Ectodermal cell (in vitro differentiated cells): ENCODE results near the gene TMEM269.

Source experiments
- H3K27ac ChIP-seq: 2 replicates; pipeline ENCODE4 v1.7.0; 2013; ENCODE audit warnings: mild to moderate bottlenecking, low read depth, low read length; ENCODE audit not compliant: insufficient read depth, poor library complexity, severe bottlenecking
- H3K27me3 ChIP-seq: 2 replicates; pipeline ENCODE4 v1.7.0; 2013; ENCODE audit warnings: mild to moderate bottlenecking, low read length; ENCODE audit not compliant: insufficient read depth, control insufficient read depth, poor library complexity, severe bottlenecking
- H3K36me3 ChIP-seq: one replicate; pipeline ENCODE4 v1.7.0; 2013; ENCODE audit warnings: low read length; ENCODE audit not compliant: control insufficient read depth, insufficient read depth
- H3K4me1 ChIP-seq: one replicate; pipeline ENCODE4 v1.7.0; 2013; ENCODE audit warnings: low read length; ENCODE audit not compliant: control insufficient read depth, insufficient read depth
- H3K4me3 ChIP-seq: 2 replicates; pipeline ENCODE4 v1.7.0; 2013; ENCODE audit warnings: low read depth, low read length, control low read depth; ENCODE audit not compliant: insufficient read depth
- H3K9me3 ChIP-seq: 2 replicates; pipeline ENCODE4 v1.7.0; 2013; ENCODE audit warnings: mild to moderate bottlenecking, low read length, moderate library complexity; ENCODE audit not compliant: control insufficient read depth
- WGBS, 2 experiments: methylation state at CpG; one replicate each; pipeline ENCODE4 v1.1.7; 2013; ENCODE audit warnings: missing lambda C conversion rate in 2 of 2; 5-methylcytosine and 5-hydroxymethylcytosine counted together

TMEM269 gene

DNA sequence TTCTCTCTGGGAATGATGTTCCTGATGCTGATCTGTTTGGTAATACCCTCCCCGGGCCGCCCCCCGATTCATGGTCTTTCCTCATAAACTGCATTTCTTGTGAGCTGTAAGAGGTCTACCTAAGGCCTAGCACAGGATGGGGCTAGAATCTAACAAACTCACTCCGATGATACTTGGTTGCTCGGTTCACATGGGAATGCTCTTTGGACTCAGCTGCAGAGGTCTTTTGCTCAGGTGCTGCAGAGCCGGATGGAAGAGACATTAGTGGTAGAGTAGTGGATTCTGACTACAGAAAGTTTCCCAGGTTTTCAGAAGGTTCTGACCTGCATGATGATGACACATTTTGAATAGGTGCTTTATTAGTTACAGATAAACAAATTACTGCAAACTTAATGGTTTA, 8.3 kb upstream of the TMEM269 start:
- no peak overlapping the region for H3K27ac ChIP-seq
- H3K4me3 ChIP-seq, result no peak overlapping the region
- H3K36me3 ChIP-seq, result peaks cover 37% of the 10 kb centered on the region
- no peaks in the 10 kb centered on the region for H3K9me3 ChIP-seq
- no peaks in the 10 kb centered on the region for H3K27me3 ChIP-seq
- WGBS, 2 experiments, result 96% methylated on average over 6 of the region's 6 CpGs
- no peaks in the 10 kb centered on the region for H3K4me1 ChIP-seq

DNA sequence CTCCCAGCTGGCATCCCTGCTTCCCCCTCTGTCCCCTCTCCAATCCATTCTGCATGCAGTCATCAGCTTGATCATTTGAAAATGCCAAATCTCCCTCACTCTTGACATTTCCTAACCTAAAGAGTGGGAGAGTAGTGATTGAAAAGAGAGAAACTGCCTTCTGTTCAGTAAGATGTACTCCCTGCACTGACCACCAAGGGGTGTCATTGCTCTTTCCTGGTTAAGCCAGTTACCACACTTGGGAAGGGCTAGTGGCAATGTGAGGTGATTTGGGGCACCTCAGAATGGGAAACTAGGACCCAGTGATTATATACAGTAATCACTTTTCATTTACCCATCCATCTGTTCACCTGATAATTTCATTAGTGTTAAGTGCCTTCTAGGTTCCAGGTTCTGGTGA, 6.9 kb upstream of the TMEM269 start:
- H3K36me3 ChIP-seq, result peaks cover 37% of the 10 kb centered on the region
- no peak overlapping the region for H3K4me3 ChIP-seq
- H3K27me3 ChIP-seq, result no peaks in the 10 kb centered on the region
- no peaks in the 10 kb centered on the region for H3K9me3 ChIP-seq
- H3K27ac ChIP-seq, result no peak overlapping the region
- H3K4me1 ChIP-seq, result no peaks in the 10 kb centered on the region

DNA sequence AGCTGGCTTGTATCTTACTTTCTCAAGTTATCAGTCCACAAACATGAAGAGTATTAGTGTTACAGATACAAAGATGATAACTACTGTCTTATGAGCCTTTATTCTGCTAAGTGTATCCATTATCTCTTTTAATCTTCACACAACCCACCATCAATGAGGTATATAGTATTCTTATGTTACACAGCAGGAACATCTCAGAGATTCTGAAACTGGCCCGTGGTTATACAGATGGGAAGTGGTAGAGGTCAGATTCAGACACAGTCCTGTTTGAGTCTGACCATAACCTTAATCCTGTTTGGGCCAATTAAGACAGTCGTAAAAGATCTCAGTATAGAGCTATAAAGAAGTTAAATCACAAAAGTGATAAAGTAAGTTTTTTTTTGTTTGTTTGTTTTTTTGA, 5.1 kb upstream of the TMEM269 start:
- Histone ChIP-seq H3K4me1 (no peaks in the 10 kb centered on the region), H3K36me3 (peaks cover 33% of the 10 kb centered on the region), H3K27me3 (no peaks in the 10 kb centered on the region), H3K4me3 (no peak overlapping the region), H3K27ac (no peak overlapping the region), H3K9me3 (no peaks in the 10 kb centered on the region)
- 99 to 100% methylated on average over 2 of the region's 2 CpGs for WGBS, 2 experiments

DNA sequence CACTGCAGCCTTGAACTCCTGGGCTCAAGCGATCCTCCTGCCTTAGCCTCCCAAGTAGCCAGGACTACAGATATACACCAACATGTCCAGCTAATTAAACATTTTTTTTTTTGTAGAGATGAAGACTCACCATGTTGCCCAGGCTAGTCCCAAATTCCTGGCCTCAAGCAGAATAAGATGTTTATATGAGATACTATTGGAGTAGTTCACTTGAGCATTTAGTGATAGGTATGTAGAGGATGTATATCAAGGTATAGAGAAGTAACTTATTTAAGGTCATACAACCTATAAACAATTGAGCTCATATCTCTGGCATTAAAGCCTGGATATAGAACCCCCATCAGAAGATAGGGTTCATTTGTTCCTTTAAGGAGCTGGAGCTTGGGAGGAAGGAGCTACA, 4.6 kb upstream of the TMEM269 start:
- Histone ChIP-seq H3K36me3 (peaks cover 29% of the 10 kb centered on the region), H3K27me3 (no peaks in the 10 kb centered on the region), H3K4me3 (no peak overlapping the region), H3K4me1 (no peaks in the 10 kb centered on the region), H3K27ac (no peak overlapping the region), H3K9me3 (no peaks in the 10 kb centered on the region)
- WGBS, 2 experiments, result 100% methylated on average over 1 of the region's 1 CpG

DNA sequence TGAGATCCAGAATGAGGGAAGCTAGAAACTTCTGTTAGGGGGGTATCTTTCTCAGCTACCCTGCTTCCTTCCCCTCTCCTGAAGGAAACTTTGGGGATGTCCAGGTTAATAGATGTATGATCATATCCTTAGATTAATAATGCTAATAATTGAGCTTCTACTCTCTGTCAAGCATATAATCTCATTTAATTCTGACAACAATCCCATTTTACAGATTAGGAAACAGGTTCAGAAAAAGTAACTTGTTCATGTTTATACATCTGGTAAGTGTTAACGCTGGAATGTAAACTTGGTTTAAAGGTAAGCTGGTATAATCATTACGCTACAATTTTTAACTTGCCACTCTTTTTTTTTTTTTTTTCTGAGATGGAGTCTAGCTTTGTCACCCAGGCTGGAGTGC, 1.7 kb upstream of the TMEM269 start:
- Histone ChIP-seq H3K9me3 (no peaks in the 10 kb centered on the region), H3K4me3 (no peak overlapping the region), H3K27me3 (no peaks in the 10 kb centered on the region), H3K4me1 (peaks cover 4% of the 10 kb centered on the region), H3K27ac (no peak overlapping the region), H3K36me3 (peaks cover 16% of the 10 kb centered on the region)
- WGBS, 2 experiments, result 97% methylated on average over 2 of the region's 2 CpGs; no CpG with 5 or more reads in 1 of the 2 experiments

DNA sequence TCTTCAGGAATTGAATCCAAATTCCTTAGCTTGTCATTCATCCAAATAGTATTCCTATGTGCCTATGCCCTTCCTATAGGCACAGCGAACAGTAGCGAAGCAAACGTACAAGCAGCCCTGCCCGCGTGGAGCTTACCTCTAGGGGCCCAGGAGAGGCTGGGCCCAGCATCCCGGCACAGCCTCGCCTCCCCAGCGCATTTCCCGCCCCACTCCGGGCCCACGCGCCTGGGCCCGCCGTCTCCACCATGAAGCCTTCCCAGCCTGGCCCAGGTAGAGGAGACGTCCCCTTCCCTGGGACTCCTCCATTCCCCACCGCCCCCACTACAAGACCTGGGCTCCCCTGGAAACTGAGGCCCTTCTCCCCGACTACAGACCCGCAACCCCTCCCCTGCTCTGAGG, 245 bp upstream of the TMEM269 start:
- Histone ChIP-seq H3K4me3 (no peak overlapping the region), H3K27me3 (no peaks in the 10 kb centered on the region), H3K27ac (no peak overlapping the region), H3K9me3 (no peaks in the 10 kb centered on the region), H3K36me3 (peaks cover 10% of the 10 kb centered on the region), H3K4me1 (peaks cover 4% of the 10 kb centered on the region)
- WGBS, 2 experiments, result 94 to 95% methylated on average over 18 of the region's 18 CpGs

DNA sequence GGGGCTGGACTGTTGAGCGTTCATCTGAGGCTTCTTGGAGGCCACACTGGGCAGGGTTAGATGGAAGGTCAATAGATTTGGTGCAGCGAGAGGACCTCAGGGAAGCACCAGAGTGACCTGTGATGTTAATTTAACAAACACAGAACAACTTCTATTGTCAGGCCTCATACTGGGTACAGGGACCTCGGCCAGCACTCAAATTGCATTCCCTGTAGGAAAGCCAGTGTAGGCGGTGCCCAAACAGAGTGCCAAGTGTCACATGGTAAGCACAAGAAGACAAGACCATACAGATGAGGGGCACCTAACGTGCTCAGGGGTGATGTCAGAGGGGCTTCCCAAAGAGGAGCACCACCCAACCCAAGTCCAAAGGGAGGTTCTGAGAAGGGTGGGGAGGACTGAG, 1.3 kb downstream of the TMEM269 start:
- 88 to 91% methylated on average over 5 of the region's 5 CpGs for WGBS, 2 experiments
- no peaks in the 10 kb centered on the region for H3K27me3 ChIP-seq
- H3K4me1 ChIP-seq, result peaks cover 4% of the 10 kb centered on the region
- no peak overlapping the region for H3K4me3 ChIP-seq
- H3K36me3 ChIP-seq, result no peaks in the 10 kb centered on the region
- no peaks in the 10 kb centered on the region for H3K9me3 ChIP-seq
- no peak overlapping the region for H3K27ac ChIP-seq

DNA sequence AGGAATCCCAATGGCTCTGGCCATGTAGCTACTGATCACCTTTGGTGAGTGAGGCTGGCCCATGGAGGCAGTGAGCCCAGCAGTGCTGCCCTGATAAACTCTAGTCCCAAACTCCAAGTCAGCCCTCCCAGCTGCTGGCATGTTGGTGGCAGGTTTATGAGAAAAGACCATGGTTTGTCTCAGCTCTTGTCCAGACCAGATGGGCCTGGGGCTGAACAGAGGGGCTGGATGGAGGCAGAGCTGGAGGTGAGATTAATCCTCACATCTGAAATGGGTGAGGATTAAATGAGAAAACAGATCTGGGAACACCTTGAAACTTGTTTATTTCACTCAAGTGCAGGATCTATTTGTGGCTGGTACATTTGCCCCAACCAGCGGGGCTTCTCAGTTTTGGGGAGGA, 3.2 kb downstream of the TMEM269 start:
- WGBS, 2 experiments, result 90 to 98% methylated on average over 1 of the region's 1 CpG
- no peaks in the 10 kb centered on the region for H3K27me3 ChIP-seq
- H3K4me1 ChIP-seq, result peaks cover 4% of the 10 kb centered on the region

DNA sequence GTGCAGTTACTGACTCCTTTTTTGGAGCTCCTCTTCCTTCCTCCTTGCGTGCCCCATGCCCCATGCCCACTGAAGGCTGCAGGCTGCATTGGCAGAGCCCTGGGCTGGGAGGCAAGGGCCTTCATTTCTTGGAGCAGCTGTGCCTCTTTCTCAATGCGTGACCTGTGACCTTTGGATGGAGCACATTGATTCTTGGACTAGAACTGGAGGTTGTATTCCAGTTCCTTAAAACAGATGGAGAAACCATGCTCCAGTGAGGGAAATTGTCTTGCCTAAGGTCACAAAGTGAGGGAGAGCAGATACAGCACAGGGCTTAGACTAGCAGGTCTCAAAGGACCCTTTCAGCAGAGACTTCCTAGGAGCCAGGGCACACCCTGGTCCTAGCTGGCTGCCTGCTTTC, 9.0 kb downstream of the TMEM269 start:
- Histone ChIP-seq H3K4me3 (no peak overlapping the region), H3K4me1 (no peaks in the 10 kb centered on the region), H3K9me3 (no peaks in the 10 kb centered on the region), H3K36me3 (no peaks in the 10 kb centered on the region), H3K27me3 (no peaks in the 10 kb centered on the region), H3K27ac (no peak overlapping the region)
- 95 to 96% methylated on average over 2 of the region's 2 CpGs for WGBS, 2 experiments

More for the DNA sequence above, 3.2 kb downstream of the TMEM269 start:
- Histone ChIP-seq H3K36me3 (no peaks in the 10 kb centered on the region), H3K9me3 (no peaks in the 10 kb centered on the region), H3K4me3 (no peak overlapping the region), H3K27ac (no peak overlapping the region)

DNA sequence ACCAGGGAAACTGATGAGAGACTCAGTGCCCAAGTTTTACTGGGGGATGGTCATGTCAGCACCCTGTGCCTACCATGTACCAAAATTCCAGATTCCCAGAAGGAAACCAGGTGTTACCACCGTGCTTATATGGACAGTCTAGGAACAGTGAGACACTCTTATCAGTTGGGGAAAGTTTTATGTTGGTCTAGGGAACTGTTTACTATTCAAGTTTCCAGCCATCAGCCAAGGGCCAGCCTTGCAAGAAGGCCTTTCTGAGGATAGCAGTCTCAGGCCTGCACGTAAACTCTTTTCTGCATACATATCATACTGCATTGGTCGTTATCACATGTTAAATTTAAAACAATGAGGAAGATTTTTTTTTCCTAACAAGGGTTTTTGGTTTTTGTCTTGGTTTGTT, 12.6 kb downstream of the TMEM269 start:
- Histone ChIP-seq H3K4me1 (no peaks in the 10 kb centered on the region), H3K27me3 (no peaks in the 10 kb centered on the region), H3K36me3 (no peaks in the 10 kb centered on the region), H3K4me3 (no peak overlapping the region), H3K9me3 (no peaks in the 10 kb centered on the region), H3K27ac (no peak overlapping the region)
- WGBS, 2 experiments, result 95 to 97% methylated on average over 3 of the region's 3 CpGs

DNA sequence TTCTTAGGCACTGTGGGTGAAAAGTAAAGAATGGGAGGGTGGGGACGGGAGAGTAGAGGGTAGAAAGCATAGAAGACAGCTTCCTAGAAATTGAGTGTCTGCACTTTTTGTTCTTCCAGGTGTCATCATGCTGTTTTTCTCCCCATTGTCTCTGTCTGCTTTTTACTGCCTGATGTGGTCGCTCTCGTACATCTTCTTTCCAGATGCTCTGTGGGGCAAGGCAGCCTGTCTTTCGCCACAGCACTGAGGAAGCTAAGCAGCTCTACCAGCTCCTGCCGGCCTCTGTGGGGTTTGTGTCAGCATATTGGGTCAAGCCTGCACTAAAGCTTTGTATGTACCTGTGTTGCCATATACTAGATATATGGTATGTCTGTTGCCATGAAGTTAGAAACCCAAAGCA, 13.2 kb downstream of the TMEM269 start:
- 81 to 88% methylated on average over 5 of the region's 5 CpGs for WGBS, 2 experiments
- H3K27ac ChIP-seq, result no peak overlapping the region
- no peaks in the 10 kb centered on the region for H3K27me3 ChIP-seq
- no peak overlapping the region for H3K4me3 ChIP-seq
- H3K36me3 ChIP-seq, result no peaks in the 10 kb centered on the region
- no peaks in the 10 kb centered on the region for H3K4me1 ChIP-seq
- H3K9me3 ChIP-seq, result no peaks in the 10 kb centered on the region
